HepG2 (cell line): ENCODE results near the gene TPRG1L. TPM values are rescaled to one million over a fixed set of nuclear protein-coding genes. Genes with fewer than 3 reads are reported as not detected.

ENCODE experiments used
- ATAC-seq: fragments of 200-7000 bp; cut with Tn5 transposase; 3 replicates; pipeline ENCODE4 v1.9.1; 2020; ENCODE audit warnings: mild to moderate bottlenecking, moderate library complexity
- BruUV-seq: library from RNA; stranded (reverse); fragments of 400-500 nt; replicated peaks from 2 replicates; lab custom pipeline; 2021; lab: Mats Ljungman, UMichigan
- CTCF ChIA-PET: fragments of 300-600 bp; formaldehyde crosslinking; extraction: SDS; loops from one replicate; lab custom pipeline; 2021; ENCODE audit warnings: low total read pairs, inconsistent platforms, low intra/inter-chr PET ratio; lab: Yijun Ruan, JAX
- POLR2A ChIA-PET: fragments of 350-600 bp; sonication (Branson Sonifier 250); formaldehyde crosslinking; loops from one replicate; lab custom pipeline; 2020; ENCODE audit warnings: antibody characterized with exemption, inconsistent platforms; lab: Yijun Ruan, JAX
- DNase-seq: peaks from one replicate; pipeline ENCODE4 v3.0.0-alpha.2; 2015; ENCODE audit warnings: low spot score
- FAIRE-seq: peaks from 3 replicates; lab custom pipeline; 2011; peaks lifted over from hg19 to GRCh38; lab: Jason Lieb, UNC
- H2AFZ ChIP-seq: one replicate; pipeline ENCODE4 v1.6.1; 2011; ENCODE audit warnings: low read length, inconsistent platforms
- H3K27ac ChIP-seq: fragments of 300-600 bp; 3 replicates; pipeline ENCODE4 v1.8.0; 2011; ENCODE audit warnings: mixed run types, mild to moderate bottlenecking, mixed read lengths, low read length, inconsistent platforms; ENCODE audit not compliant: insufficient read depth; ENCODE audit errors: extremely low read length
- H3K27me3 ChIP-seq, 2 experiments: fragments of 200-600 bp in 1 of 2; 2 replicates in 1 of 2; 3 replicates in 1 of 2; pipeline versions ENCODE4 v1.6.0 to v1.8.0; 2011; ENCODE audit warnings: low read length in 2 of 2, mild to moderate bottlenecking in 2 of 2, moderate library complexity in 2 of 2, inconsistent platforms in 1 of 2; ENCODE audit not compliant: insufficient read depth in 2 of 2, control insufficient read depth in 1 of 2
- H3K36me3 ChIP-seq, 2 experiments: fragments of 200-600 bp in 1 of 2; replicated peaks in 1 of 2; 2 replicates in 1 of 2; 3 replicates in 1 of 2; pipeline versions ENCODE4 v1.5.1 to v1.8.0; 2011; ENCODE audit warnings: low read length in 2 of 2, inconsistent platforms in 1 of 2; ENCODE audit not compliant: insufficient read depth in 2 of 2, control insufficient read depth in 1 of 2
- H3K4me1 ChIP-seq: 2 replicates; pipeline ENCODE4 v1.5.1; 2012; ENCODE audit warnings: low read length, inconsistent platforms; ENCODE audit not compliant: insufficient read depth
- H3K4me2 ChIP-seq: 2 replicates; pipeline ENCODE4 v1.6.0; 2011; ENCODE audit warnings: low read depth, low read length, inconsistent platforms
- H3K4me3 ChIP-seq, 3 experiments: fragments of 200-600 bp in 1 of 3; sonication (generic), shearing (Covaris generic) in 1 of 3; replicated peaks in 1 of 3; 2 replicates each; pipeline ENCODE4 v1.5.1; 2011 to 2016; ENCODE audit warnings: low read length in 3 of 3, inconsistent platforms in 2 of 3, low read depth in 2 of 3, mild to moderate bottlenecking in 2 of 3, control low read depth in 1 of 3, mixed read lengths in 1 of 3; ENCODE audit not compliant: insufficient read depth in 1 of 3
- H3K79me2 ChIP-seq: one replicate; pipeline ENCODE4 v1.6.1; 2011; ENCODE audit warnings: low read length, inconsistent platforms; ENCODE audit not compliant: insufficient read depth
- H3K9ac ChIP-seq: 2 replicates; pipeline ENCODE4 v1.6.0; 2011; ENCODE audit warnings: mild to moderate bottlenecking, low read depth, low read length, inconsistent platforms; ENCODE audit not compliant: insufficient read depth
- H3K9me3 ChIP-seq: 2 replicates; pipeline ENCODE4 v1.5.1; 2012; ENCODE audit warnings: mild to moderate bottlenecking, low read length
- H4K20me1 ChIP-seq: 2 replicates; pipeline ENCODE4 v1.6.0; 2011; ENCODE audit warnings: inconsistent platforms, mild to moderate bottlenecking, low read length, moderate library complexity; ENCODE audit not compliant: insufficient read depth
- BRF2 ChIP-seq: sonication (generic); formaldehyde crosslinking; IDR thresholded peaks from 2 replicates; pipeline ENCODE4 v1.8.1; 2022; ENCODE audit warnings: mild to moderate bottlenecking, missing genetic modification reagents
- HNRNPUL1 ChIP-seq: fragments of 200-400 bp; formaldehyde crosslinking; IDR thresholded peaks from 2 replicates; pipeline ENCODE4 v1.6.1; 2017; ENCODE audit warnings: low read depth, mild to moderate bottlenecking, low read length, moderate library complexity
- NFIB ChIP-seq: sonication (generic); formaldehyde crosslinking; IDR thresholded peaks from 2 replicates; pipeline ENCODE4 v1.9.0; 2021; ENCODE audit warnings: missing genetic modification reagents, mild to moderate bottlenecking, borderline replicate concordance
- SMAD9 ChIP-seq: sonication (generic); formaldehyde crosslinking; IDR thresholded peaks from 2 replicates; pipeline ENCODE4 v1.5.1; 2020; ENCODE audit warnings: mild to moderate bottlenecking, missing genetic modification reagents
- ZBTB25 ChIP-seq: IDR thresholded peaks from 2 replicates; pipeline ENCODE4 v1.6.1; 2018; ENCODE audit warnings: missing genetic modification reagents
- ZNF407 ChIP-seq: sonication (generic); formaldehyde crosslinking; IDR thresholded peaks from one replicate; pipeline ENCODE4 v1.5.1; 2020; ENCODE audit warnings: mild to moderate bottlenecking, missing genetic modification reagents; ENCODE audit errors: not compliant biosample characterization
- ZNF598 ChIP-seq: sonication (generic); formaldehyde crosslinking; IDR thresholded peaks from 2 replicates; pipeline ENCODE4 v1.5.1; 2020; ENCODE audit warnings: mild to moderate bottlenecking, missing genetic modification reagents, borderline replicate concordance
- WGBS: methylation state at CpG from one replicate; pipeline ENCODE4 v1.1.6; 2017; ENCODE audit warnings: low lambda C conversion rate; 5-methylcytosine and 5-hydroxymethylcytosine counted together
- in situ Hi-C: cut with HindIII; loops from 2 replicates; pipeline ENCODE4 v1.10.0; 2017; ENCODE audit warnings: low pct_unique_long_range_greater_than_20kb; ENCODE audit not compliant: extremely low pct_ligation_motif_present
- intact Hi-C: fragments of 100-400 bp; cut with micrococcal nuclease; formaldehyde crosslinking; loops from one replicate; pipeline ENCODE4 v1.10.0; 2022; ENCODE audit not compliant: unreplicated experiment
- polyA plus RNA-seq, 8 experiments: library from polyadenylated mRNA; depleted of rRNA in 3 of 8; stranded (reverse) in 7 of 8; unstranded in 1 of 8; fragments of >200 nt; fragmentation: Illumina TruSeq in 4 of 8; extraction: Trizol in 4 of 8; gene quantifications; 2 replicates each; pipeline versions ENCODE4 v1.2.1 to v1.2.3, GENCODE V29; 2011 to 2016; ENCODE audit warnings: low read depth in 4 of 8, missing spikeins in 1 of 8, mixed read lengths in 1 of 8; ENCODE audit not compliant: insufficient read depth in 1 of 8
- total RNA-seq, 5 experiments: library from RNA; depleted of rRNA; stranded (reverse); fragments of >200 nt; fragmentation: Illumina TruSeq; extraction: Trizol; gene quantifications; 2 replicates each; pipeline ENCODE4 v1.2.3, GENCODE V29; 2016; ENCODE audit warnings: low read depth in 1 of 5
- TF ChIP-seq, protein P1 (sequence below): IDR thresholded peaks from 2 replicates; pipeline ENCODE4 v1.6.1; 2016; ENCODE audit warnings: low read depth, missing genetic modification reagents, missing compliant biosample characterization

TPRG1L gene
- total and polyA plus RNA-seq, 2 of the 13 experiments (the other 11 are each of a cell fraction or from before 2014, with no cell fraction given) = 21.3 to 37.4 TPM

DNA sequence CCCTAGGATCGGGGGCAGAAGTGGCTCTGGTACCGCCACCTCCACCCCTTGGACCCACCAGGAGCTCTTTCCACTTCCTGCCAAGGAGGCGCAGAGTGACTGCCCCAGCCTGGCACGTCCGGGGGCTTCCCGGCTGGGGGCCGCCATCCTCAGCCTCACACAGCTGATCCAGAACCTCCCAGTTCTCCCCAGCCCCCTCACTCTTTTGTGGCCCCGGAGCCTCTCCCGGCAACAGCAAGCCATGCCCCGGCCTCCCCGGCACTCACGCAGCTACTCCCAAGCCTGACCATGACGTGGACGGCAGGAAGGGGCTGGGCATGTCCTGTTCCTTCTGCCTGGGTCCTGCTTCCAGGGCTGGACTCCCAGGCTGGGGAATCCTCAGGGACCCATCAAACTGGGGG is 44.6 kb downstream of the TPRG1L start:
- H3K27me3 ChIP-seq = no peaks in the 10 kb centered on the region; a peak in 1 of 5 replicates
- no peak overlapping the region for H3K27ac ChIP-seq
- H3K79me2 ChIP-seq = no peaks in the 10 kb centered on the region
- ATAC-seq = no peak
- in situ Hi-C loops = no loop called here
- no peak for DNase-seq
- POLR2A ChIA-PET = interaction anchor here (1.0 kb wide), 1 partner anchor 17 kb away, joined by 3 read pairs; the partner anchor contains the start of gene TP73
- no peak overlapping the region for H3K4me2 ChIP-seq
- H2AFZ ChIP-seq = no peak overlapping the region
- no peaks in the 10 kb centered on the region for H3K36me3 ChIP-seq
- WGBS = 83% methylated on average over 2 of the region's 14 CpGs
- H3K9ac ChIP-seq = no peak overlapping the region
- BruUV-seq = no TSS peak
- CTCF ChIA-PET = no interaction called here
- H3K4me1 ChIP-seq = peaks cover 38% of the 10 kb centered on the region
- intact Hi-C loops = no loop called here
- H3K9me3 ChIP-seq = no peaks in the 10 kb centered on the region
- no peak for FAIRE-seq
- H4K20me1 ChIP-seq = peaks cover 3% of the 10 kb centered on the region; the same call in 1 of the 2 replicates
- no peak overlapping the region for H3K4me3 ChIP-seq
- TF ChIP-seq HNRNPUL1 = no peak
- no peak for TF ChIP-seq ZBTB25
- no peak for TF ChIP-seq ZNF407 (CRISPR knock-in tag)
- TF ChIP-seq BRF2 (CRISPR knock-in tag) = no peak
- no peak for TF ChIP-seq NFIB (CRISPR knock-in tag)
- no peak for TF ChIP-seq SMAD9 (CRISPR knock-in tag)
- no peak for TF ChIP-seq ZNF598 (CRISPR knock-in tag)
- TF ChIP-seq, protein P1, sequence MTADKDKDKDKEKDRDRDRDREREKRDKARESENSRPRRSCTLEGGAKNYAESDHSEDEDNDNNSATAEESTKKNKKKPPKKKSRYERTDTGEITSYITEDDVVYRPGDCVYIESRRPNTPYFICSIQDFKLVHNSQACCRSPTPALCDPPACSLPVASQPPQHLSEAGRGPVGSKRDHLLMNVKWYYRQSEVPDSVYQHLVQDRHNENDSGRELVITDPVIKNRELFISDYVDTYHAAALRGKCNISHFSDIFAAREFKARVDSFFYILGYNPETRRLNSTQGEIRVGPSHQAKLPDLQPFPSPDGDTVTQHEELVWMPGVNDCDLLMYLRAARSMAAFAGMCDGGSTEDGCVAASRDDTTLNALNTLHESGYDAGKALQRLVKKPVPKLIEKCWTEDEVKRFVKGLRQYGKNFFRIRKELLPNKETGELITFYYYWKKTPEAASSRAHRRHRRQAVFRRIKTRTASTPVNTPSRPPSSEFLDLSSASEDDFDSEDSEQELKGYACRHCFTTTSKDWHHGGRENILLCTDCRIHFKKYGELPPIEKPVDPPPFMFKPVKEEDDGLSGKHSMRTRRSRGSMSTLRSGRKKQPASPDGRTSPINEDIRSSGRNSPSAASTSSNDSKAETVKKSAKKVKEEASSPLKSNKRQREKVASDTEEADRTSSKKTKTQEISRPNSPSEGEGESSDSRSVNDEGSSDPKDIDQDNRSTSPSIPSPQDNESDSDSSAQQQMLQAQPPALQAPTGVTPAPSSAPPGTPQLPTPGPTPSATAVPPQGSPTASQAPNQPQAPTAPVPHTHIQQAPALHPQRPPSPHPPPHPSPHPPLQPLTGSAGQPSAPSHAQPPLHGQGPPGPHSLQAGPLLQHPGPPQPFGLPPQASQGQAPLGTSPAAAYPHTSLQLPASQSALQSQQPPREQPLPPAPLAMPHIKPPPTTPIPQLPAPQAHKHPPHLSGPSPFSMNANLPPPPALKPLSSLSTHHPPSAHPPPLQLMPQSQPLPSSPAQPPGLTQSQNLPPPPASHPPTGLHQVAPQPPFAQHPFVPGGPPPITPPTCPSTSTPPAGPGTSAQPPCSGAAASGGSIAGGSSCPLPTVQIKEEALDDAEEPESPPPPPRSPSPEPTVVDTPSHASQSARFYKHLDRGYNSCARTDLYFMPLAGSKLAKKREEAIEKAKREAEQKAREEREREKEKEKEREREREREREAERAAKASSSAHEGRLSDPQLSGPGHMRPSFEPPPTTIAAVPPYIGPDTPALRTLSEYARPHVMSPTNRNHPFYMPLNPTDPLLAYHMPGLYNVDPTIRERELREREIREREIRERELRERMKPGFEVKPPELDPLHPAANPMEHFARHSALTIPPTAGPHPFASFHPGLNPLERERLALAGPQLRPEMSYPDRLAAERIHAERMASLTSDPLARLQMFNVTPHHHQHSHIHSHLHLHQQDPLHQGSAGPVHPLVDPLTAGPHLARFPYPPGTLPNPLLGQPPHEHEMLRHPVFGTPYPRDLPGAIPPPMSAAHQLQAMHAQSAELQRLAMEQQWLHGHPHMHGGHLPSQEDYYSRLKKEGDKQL = no peak
